Astrocyte of the spinal cord (primary cell): Measurements from ENCODE around the gene TRIM38.
"Not testable (repeated sequence)": the region's sequence is repeated elsewhere in the genome, so short reads cannot be mapped to it uniquely, and the experiment has no call there.

Source experiments
- DNase-seq: peaks from one replicate; pipeline ENCODE4 v3.0.0; 2011; ENCODE audit warnings: low read depth, low spot score
- H3K4me3 ChIP-seq: 2 replicates; pipeline ENCODE4 v1.5.1; 2011; ENCODE audit warnings: low read depth, mild to moderate bottlenecking, low read length, moderate library complexity
- in situ Hi-C: cut with HindIII; loops from 2 replicates; pipeline ENCODE4 v1.10.0; 2017; ENCODE audit warnings: low sequenced_read_pairs
- TF ChIP-seq, protein P1 (sequence below): IDR thresholded peaks from 2 replicates; pipeline ENCODE4 v1.5.1; 2012; ENCODE audit warnings: low read depth, mild to moderate bottlenecking, low read length, inconsistent platforms

Gene TRIM38

DNA sequence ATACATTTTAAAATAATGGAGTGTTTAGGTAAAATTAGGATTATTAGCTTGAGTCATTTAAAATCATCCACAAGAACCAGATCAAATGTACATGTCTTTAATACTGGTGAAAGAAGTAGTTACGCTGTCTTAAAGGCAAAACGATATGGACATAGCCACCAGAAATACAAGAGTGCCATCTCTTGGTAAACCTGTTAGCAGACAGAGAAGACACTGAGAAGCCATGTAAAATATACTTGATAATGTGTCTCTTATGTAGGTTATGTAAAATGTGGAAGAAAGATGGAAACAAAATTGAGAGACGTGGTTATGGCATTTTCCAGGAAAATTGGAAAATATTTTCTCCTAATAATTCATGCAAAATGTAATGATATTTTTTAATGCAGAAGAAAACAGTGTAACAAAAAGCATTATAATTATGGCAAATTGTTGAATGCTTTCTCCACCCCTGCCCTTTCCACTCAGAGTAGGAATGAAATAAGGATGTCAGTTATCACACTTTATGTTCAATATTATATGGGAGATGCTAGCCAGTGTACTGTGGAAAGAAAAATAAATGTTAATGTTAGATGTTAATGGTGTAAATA lies 19.9 kb upstream of the TRIM38 start:
- H3K4me3 ChIP-seq = no peak overlapping the region
- TF ChIP-seq, protein P1, sequence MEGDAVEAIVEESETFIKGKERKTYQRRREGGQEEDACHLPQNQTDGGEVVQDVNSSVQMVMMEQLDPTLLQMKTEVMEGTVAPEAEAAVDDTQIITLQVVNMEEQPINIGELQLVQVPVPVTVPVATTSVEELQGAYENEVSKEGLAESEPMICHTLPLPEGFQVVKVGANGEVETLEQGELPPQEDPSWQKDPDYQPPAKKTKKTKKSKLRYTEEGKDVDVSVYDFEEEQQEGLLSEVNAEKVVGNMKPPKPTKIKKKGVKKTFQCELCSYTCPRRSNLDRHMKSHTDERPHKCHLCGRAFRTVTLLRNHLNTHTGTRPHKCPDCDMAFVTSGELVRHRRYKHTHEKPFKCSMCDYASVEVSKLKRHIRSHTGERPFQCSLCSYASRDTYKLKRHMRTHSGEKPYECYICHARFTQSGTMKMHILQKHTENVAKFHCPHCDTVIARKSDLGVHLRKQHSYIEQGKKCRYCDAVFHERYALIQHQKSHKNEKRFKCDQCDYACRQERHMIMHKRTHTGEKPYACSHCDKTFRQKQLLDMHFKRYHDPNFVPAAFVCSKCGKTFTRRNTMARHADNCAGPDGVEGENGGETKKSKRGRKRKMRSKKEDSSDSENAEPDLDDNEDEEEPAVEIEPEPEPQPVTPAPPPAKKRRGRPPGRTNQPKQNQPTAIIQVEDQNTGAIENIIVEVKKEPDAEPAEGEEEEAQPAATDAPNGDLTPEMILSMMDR = peak; percentile 38
- in situ Hi-C loops = no loop called here
- DNase-seq = peak; percentile 39

DNA sequence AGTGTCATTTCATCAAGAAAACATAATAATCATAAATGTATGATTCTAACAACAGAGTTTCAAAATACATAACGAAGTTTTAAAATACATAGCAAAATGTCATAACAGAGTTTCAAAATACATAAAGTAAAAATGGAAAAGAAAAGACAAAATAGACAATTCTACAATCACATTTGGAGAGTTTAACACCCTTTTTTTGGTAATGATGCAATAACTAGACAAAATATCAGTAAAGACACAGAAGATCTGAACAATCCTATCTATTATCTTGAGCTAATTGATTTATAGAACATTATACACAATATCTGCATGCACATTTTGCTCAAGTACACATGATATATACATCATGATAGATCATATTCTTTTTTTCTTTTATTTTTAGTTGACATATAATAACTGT lies 18.7 kb upstream of the TRIM38 start:
- TF ChIP-seq, protein P1 = no peak
- in situ Hi-C loops = no loop called here
- H3K4me3 ChIP-seq = no peak overlapping the region
- DNase-seq = no peak

DNA sequence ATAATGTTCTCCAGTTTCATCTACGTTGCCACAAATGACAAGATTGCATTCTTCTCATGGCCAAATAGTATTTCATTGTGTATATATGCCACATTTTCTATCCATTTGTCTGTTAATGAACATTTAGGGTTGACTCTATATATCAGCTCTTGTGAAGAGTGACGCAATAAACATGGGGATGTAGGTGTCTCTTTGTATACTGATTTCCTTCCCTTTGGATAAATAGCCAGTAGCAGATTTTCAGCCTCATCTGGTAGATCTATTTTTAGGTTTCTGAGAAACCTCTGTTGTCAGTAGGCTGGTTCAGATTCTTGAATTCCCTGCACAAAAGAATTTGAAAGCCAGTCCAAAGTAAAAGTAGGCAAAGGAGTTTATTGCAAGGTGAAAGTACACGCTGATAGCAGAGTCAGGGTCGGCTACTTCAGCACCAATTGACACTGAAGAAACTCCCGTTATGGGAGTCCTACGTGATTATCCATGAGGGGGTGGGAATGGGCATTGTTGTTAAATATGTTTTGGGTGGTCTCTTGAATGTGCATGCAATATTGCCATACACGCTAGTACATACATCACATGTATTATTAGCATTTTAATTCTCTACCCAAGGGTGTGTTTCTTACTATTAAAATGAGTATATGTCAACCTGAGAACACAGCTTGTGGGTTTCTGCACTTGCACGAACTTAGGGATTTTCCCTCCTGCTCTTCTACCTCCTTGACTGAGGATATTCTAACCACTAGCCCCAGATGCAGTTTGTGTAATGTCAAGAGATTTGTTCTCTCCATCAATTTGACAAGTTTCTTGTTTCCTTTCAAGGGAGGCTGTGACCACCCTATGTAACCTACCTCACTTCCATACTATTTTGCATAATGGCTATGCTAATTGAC lies 17.7 kb upstream of the TRIM38 start:
- no peak for DNase-seq
- in situ Hi-C loops = no loop called here

DNA sequence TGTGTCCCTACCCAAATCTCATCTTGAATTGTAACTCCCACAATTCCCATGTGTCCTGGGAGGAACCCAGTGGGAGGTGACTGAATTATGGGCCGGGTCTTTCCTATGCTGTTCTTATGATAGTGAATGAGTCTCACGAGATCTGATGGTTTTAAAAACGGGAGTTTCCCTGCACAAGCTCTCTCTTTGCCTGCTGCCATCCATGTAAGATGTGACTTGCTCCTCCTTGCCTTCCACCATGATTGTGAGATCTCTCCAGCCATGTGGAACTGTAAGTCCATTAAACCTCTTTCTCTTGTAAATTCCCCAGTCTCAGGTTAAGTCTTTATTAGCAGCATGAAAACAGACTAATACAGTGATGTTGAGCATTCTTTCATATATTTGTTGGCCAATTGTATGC lies 16.9 kb upstream of the TRIM38 start:
- H3K4me3 ChIP-seq, DNase-seq, in situ Hi-C loops: not testable (repeated sequence)

More for the DNA sequence above, 17.7 kb upstream of the TRIM38 start:
- no peak overlapping the region for H3K4me3 ChIP-seq
- TF ChIP-seq, protein P1 = no peak

DNA sequence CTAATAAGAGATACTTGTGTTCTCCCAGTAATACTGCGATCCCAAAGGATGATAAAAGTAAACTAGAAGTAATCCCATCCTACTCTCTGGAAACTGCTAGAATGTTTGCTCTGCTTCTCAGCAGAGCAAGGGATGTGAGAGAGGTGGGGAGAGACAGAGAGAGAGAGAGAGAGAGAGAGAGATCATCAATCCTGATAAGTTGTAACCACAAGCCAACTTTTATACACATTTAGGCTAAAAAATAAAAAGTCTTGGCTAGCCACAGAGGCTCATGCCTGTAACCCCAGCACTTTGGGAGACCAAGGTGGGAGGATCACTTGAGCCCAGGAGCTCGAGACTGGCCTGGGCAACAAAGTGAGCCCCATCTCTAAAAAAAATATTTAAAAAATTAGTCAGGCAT lies 16.0 kb upstream of the TRIM38 start:
- H3K4me3 ChIP-seq = no peak overlapping the region
- no peak for DNase-seq
- in situ Hi-C loops = no loop called here
- TF ChIP-seq, protein P1 = no peak

DNA sequence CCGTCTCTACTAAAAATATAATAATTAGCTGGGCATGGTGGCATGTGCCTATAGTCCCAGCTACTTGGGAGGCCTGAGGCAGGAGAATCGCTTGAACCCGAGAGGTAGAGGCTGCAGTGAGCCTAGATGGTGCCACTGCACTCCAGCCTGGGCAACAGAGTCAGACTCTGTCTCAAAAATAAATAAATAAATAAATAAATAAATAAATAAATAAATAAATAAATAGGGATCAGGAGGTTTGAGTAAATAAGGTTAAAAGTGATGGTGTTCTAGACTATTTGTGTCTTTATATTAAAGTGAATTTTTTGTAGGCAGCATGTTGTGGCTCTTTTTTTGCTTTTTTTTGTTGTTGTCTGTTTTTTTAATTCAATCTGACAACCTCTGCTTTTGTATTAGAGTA lies 15.1 kb upstream of the TRIM38 start:
- in situ Hi-C loops = not testable (repeated sequence)

DNA sequence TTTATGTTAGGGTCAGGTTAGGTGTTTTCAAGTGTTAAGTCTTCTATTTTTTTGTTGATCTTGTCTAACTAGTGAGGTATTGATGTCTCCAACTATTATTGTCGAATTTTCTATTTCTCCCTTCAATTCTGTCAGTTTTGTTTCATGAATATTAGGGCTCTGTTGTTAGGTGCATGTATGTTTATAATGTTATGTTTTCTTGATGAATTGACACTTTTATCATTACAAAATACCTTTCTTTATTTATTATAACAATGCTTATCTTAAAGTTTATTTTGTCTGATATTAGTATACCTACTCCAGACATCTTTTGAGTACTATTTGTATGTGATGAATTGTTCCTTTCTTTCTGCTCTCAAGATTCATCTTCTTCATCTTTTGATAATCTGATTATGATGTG lies 12.9 kb upstream of the TRIM38 start:
- TF ChIP-seq, protein P1 = no peak
- no peak for DNase-seq
- in situ Hi-C loops = no loop called here
- no peak overlapping the region for H3K4me3 ChIP-seq

More for the DNA sequence above, 15.1 kb upstream of the TRIM38 start:
- DNase-seq, H3K4me3 ChIP-seq: not testable (repeated sequence)
